GM19438 (cell line): Measurements from ENCODE around the gene KRT15.

Experiments
- ATAC-seq: cut with Tn5 transposase; IDR thresholded peaks from one replicate; pipeline ENCODE4 v1.9.1; 2021; ENCODE audit warnings: low read depth; ENCODE audit not compliant: unreplicated experiment

Gene KRT15

DNA sequence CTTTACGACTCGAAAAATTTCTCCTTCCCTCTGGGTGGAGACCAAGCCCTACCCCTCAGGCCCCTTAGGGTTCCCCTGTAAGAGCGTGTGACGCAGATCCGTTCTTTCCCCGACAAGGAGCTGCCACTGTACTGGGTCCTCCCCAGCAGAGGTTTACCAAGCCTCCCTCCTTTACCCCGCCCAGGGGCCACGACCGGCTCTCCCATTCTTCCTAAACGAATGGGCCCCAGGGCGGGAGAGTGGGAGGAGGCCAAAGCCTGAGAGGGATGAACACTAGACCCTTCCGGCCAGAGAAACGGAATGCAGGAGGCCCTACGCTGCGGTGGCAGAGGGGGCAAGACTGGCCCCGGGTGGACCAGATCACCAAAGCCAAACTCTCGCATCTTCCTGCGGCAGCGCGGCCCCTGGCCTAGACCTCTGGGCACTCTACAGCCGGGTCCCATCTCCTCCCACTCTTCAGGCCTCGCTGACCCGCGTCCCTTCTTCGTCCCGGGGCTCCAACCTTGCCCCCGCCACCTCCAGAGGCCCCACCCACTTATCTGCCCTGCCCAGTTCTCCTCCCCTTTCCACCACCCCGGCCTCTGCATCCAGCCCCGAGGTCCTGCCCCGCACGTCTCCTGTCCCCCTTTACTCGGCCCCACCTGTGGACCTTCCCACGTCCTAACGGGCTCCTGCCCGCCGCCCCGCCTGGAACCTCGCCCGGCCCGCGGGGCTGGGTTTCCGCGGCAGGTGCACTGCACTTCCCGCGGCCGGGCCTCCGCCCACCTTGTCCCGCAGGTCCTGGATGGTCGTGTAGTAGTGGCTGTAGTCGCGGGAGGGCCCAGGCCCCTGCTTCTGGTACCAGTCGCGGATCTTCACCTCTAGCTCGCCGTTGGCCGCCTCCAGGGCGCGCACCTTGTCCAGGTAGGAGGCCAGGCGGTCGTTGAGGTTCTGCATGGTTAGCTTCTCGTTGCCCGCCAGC is 8.7 kb upstream of the KRT15 start:
- ATAC-seq, result no peak

DNA sequence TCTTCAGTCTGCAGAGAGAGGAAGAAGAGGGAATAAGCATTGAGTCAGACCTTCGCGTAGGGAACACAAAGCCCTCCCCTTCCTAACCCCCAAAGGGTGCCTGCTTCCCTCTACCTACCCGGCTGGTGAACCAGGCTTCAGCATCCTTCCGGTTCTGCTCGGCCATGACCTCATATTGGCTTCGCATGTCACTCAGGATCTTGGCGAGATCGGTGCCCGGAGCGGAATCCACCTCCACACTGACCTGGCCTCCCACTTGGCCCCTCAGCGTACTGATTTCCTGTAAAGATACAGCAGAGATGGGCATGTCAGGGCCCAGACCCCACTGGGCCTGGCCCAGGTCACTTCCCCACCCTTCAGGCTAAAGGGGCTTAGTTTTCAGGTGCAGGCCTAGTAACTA is 5.6 kb upstream of the KRT15 start:
- ATAC-seq, result no peak

DNA sequence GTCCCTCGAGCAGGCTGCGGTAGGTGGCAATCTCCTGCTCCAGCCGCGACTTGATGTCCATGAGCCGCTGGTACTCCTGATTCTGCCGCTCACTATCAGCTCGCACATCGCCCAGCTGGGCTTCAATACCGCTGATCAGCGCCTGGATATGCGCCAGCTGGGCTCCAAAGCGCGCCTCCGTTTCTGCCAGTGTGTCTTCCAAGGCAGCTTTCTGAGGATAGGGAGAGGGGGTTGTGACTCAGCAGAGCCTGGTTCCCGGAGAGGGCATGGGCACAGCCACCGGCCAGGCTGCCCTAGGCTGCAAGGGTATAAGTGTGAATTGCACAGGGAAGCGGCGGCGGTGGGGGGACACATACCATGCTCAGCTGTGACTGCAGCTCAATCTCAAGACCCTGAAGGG is 5.1 kb upstream of the KRT15 start:
- no peak for ATAC-seq

DNA sequence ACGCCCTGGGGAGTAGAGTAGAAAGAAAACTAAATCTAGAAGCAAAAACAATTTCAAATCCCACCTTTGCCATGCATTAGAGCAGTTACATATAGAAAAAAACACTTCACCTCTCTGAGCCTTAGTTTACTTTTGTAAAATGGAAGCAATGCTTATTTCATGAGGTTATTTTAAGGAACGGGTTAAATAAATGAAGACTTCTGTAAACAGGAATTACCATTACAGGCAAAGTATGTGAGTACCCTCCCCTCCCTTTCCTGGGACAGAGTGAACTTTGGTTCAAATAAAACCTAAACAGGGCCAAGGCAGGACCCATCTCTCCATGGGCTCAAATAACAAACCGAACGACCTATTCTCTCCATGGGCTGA is 4.5 kb upstream of the KRT15 start:
- ATAC-seq, result no peak

DNA sequence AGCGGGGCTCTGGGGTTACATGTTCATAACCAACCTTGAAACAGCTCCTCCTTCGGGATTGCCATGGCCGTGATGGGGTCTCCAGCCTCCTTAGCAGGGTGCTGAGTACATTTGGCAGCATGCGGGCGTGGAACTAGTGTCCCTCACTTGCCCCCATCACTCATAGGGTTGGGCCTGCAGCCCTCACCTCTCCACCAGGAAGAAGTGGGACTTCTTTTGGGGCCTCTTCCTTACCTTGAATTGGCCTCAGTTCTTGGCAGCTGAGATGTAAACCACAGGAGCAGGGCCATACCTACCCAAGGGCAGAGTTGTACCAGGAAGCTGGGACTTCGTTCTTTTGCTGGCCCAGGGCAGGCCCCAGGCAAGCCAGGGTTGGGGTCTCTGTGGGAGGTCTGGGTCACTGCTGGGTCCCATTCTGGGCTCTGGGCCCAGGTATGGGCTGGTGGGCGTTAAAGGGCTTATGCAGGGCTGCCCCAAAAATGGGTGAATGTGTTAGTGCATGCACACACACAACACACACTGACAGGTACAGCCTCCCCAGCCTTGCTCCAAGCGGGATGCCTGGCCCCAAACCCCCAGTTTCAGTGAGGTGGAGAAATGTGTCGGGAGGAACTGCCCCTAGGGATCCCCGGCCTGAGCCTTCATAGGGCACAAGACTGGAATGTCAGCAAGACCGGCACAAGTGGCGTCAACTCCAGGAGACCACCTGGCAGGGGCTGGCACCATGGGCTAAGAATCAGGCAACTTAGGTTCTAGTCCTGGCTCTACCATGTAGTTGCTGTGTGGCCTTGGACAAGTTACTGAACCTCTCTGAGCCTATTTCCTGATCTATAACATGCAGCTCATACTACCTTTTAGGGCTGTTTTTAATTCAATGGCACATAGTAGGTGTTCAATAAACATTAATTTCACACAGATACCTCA is 3.9 kb upstream of the KRT15 start:
- ATAC-seq, result no peak

DNA sequence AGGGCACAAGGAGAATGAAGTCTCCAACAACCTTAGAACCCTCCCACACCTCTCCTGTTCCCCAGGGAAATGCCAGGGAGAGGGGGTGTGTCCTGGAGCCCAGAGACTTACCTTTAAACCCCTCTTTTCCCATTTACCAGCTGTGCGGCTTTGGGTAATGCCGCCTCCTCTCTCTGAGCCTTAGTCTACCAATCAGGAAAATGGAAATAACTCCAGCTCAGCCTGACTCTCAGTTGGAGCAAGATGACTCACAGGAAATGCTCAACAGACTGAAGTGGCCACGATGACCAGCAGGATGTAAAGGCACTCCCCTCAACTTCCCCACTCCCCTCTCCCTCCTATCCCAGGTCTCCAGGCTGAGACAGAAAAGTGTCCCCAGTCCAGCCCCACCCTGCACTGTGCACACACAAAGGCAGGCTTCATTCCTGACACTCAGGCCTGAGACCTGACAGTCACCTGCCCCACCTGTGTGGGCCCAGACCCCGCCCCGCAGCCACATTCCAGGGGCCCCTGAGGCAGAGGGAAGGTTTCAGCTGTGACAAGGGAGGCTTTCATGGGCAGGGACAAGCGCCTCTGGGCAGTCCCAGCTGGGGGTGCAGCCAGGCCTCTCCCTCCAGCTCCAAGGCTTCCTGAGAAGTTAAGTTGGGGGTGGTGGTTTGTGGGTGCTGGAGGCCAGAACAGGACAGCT is 3.0 kb upstream of the KRT15 start:
- ATAC-seq, result no peak

DNA sequence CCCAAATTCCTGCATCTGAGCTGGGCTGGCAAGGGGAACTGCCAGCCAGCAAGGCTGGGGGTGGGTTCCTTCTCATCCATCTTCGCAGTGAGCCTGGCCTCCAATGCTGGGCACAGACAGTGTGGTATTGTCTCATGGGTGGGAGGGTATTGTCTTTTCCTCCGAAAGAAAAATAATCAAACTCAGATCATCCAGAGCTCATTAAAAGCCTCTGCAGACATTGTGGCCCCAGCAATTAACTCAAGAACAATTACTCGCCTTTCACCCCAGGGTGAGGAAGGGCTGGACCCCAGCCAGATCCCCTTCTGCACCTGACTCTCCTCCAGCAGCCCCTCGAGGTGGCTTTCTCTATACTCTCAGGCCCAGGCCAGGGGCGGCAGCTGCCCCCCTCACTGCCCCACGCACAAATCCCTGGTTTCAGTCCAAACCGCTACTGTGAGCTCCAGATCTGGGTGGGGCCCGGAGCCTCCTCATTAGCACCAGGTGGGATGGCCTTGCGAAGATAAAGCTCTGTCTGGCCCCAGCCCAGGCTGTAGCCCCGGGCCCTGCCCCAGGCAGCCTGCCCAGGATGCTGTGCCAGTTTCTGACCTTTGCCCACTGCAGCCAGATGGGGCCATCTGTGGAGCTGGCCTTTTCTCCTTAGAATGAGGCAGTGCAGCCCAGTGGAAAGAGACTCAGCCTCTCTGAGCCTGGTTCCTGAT is 2.3 kb upstream of the KRT15 start:
- no peak for ATAC-seq

DNA sequence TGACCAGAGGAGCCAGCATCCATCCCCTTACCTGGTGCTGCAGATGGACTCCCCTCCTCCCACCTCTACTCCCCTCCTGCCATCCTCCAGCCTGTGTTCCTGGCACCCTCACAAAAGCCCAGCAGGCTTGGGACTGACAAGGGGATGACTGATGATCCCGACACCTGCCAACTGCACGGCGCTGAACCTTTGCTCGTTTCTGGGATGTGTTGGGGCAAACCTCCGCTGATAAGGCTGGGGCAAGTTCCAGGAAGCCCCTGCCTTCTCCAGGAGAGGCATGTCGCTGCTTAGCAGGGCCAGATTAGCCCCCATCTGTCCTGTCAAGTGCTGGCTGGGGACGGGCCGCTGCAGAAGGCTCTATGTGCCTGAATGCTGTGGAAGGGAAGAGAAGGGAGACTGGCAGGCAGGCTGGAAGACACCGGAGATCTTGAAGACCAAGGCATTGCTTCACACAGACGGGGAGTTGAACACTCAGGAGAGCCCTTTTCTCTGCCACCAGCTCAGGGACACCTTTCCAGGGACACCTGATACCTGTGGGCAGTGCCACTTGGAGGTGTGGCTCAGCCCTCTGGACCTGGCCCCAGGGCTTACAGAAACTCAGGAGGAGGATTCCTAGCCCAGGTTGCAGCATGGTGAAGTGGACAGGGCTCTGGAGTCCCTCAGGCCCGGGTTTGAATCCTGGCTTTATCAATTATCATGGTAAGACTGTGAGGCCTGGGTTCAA is 973 bp upstream of the KRT15 start:
- ATAC-seq, result no peak

DNA sequence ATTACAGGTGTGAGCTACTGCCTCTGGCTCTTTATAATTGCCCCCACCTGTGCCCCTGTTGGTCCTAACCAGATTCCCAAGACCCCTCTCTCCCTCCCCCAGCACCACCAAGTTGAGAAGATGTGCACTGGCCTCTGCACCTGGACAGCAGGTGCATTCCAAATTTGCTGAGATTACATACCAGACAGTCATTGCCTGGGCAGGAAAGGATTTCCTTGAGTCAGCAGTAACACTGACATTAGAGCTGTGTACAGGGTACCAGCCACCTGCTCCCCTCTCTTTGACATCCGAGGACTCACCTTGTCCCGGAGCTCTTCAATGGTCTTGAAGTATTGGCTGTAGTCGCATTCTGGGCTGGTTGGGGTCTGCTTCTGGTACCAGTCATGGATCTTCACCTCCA is 659 bp downstream of the KRT15 start:
- ATAC-seq, result no peak

DNA sequence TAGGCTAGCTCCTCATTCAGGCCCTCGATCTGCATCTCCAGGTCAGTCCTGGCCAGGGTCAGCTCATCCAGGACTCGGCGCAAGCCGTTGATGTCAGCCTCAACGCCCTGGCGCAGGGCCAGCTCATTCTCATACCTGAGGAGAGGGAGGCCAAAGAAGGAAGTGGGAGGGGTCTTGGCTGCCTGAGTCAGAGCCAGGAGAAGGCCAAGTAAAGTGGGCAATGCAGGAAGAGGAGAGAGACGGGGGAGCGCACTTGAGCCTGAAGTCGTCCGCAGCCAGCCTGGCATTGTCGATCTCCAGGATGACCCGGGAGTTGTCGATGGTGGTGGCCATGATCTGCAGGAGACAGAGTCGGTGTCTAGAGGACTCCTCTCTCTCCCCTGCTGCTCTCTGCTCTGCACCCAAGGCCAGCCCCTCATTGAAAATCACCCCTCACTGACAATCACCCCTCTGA is 1.8 kb downstream of the KRT15 start:
- no peak for ATAC-seq

DNA sequence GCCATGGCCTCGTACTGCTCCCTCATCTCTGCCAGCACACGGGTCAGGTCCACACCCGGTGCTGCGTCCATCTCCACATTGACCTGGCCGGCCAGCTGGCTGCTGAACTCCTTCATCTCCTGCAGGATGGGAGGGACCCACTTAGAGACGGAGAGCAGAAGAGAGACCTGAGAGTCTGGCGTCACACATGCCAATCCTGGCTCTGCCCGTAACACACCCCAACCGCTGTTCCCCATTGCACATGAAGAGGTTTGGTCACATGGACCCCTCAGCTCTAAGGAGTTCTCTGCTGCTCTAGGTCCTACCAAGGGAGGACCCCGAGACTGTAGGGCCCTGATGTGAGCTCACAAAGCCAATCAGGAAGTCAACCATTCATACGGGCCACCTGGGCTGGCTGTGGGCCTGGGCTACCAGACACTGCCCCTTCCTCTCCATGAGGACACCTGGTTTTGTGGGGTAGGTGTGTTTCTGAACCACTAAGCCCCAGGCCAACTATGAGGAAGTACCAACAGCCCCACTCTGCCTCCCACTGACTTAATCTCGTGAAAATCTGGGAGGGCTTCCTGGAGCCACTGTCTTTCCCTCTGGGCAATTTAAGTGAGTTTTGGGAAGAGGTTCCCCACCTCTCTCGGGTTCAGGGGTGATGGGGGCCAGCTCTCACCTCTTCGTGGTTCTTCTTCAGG is 2.4 kb downstream of the KRT15 start:
- ATAC-seq, result no peak

DNA sequence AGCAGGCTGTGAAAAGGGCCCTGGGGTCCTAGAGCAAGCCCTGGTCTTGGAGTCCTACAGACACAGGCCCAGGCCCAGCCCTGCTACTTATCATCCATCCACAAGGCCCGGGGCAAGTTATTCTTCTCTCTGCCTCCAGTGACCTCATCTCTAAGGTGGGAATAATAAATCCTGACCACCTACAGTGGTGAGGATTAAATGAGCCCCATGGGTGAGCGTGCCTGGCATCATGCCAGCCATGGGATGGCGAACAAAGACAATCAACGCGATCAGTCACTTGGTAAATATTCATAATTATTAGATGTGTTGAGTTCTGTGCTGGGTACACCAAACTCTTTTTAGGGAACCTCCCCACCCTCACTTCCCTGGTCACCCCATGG is 5.5 kb downstream of the KRT15 start:
- no peak for ATAC-seq

DNA sequence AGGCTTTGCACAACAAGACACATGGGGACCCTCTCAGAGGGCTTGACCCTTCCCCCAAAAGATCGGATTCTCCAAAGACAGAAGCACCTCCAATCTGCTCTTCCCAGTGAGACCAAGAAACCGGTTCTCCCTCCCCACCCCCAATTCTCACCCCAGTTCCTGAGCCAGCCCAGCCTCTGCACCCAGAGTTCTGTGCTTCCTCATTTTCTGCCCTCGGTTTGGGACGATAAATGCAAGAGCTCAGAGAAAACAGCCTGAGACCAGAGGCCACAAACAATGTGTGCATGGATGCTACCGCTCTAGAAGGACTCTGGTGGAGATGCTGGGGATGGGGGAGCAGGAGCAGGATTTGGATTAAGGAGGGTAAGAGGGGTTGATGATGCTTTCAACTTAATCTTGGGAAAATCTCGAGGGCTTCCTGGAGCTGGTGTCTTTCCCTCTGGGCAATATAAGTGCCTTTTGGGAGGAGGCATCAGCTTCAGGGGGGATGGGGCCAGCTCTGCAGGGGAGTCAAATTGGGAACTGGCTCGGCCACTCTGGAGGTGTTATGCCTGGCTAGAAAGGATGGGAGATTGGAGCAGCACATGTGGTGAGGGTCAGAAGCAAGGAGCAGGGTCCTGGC is 6.0 kb downstream of the KRT15 start:
- no peak for ATAC-seq

DNA sequence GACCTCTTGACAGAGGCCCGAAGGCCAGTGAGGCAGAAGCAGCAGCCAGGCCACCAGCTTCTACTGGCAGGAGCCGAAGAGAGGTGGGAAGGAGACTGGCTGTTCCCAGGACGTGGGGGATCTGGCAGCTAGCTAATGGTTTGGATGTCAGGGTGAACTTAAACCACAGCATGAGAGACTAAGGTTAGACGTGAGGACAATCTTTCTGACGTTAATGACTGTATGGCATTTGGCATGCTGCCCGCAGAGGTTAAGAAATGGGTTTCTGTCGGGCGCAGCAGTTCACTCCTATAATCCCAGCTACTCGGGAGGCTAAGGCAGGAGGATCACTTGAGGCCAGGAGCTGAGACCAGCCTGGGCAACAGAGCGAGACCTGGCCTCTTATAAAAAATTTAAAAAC is 7.0 kb downstream of the KRT15 start:
- no peak for ATAC-seq

DNA sequence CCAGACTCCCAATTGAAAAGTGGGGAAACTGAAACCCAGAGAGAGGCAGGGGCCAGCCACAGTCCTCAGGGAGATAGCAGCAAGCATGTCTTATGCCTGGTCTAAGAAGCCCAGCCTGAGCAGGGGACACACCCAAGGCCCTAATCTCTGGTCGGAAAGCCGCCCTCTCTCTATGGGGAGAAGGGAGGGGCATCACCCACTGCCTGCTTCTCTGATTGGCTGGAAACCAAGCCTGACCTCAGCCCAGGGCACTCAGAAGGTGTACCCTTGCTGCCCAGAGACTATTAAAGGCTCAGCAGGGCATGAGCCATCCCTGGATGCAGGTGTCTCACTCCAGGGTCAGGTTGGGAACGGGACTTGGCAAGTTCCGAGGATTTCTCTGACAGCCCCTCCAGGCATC is 7.6 kb downstream of the KRT15 start:
- no peak for ATAC-seq

DNA sequence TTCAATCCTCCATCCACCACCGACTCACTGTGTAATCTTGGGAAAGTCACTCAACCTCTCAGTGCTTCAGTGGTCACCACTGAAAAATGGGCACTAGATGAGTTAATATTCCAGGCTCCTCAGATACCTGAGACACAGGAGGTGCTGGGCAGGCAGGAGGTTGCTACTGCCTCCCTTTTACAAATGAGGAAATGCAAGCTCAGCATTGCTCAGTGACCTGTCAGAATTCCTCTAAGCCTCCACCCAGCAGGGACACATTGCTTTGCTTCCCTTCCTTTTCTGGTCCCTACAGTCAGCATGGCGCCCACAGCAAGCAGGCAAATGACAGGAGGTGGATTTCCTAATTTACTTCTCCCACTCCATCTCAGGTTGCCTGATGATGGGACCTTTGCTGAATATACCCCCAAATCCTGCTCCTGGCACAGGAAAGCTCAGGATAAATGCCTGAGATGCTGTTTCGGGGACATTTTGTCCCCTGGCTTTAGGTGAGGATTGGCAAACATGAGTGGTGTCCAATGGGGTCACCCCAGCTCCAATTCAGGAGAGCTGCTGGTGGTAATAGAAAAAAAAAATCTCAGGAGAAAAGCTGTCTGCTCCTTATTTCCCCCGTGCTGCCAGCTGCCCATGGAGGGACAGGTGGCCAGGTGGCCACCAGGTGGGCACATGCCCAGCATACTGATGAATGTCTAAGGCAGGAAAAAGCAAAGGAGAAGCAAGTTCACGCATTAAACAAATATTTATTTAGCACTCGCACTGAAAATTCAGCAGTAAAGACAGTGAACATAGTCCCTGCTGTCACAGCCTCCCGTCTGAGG is 8.2 kb downstream of the KRT15 start:
- no peak for ATAC-seq

DNA sequence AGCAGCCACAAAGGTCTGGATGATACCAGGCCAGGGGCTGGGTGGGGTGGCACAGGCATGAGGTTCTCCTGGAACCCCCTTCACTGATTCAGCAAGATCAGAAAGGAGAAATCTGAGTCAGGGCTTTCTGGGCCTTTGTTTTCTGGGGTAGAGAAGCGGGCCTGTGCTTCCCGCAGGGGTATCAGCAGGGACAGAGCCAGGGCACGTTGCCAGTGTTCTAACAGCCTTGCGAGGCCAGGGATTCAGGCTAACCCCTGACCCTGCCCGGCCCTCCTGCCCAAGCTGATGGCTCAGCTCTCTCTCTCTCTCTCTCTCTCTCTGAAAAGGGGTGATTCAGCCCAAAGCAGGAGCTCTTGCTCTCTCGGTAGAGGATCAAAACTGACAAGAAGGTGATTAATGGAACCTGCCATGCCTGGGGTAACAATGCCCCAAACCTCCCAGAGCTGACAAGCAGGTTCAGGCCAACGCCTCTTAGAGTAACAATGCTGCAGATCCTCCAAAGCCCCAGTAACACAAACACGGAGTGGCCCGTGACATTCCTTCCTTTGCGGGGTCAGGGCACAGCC is 11.3 kb downstream of the KRT15 start:
- no peak for ATAC-seq
